ENCODE measurements around the gene ZNF554. TPM values are rescaled to one million over a fixed set of nuclear protein-coding genes. Genes with fewer than 3 reads are reported as not detected.
A peak's percentile ranks its signal among the peaks of the same experiment; 100 is the strongest.

Gene ZNF554
- total and polyA plus RNA-seq, 7 experiments from 2014 or later: 3.6 to 9.2 (median 5.8) TPM

GRCh38 chr19:2824129-2824528, 4.5 kb downstream of the ZNF554 start:
- H3K4me3 Mint-ChIP-seq: no peak overlapping the region
- Histone ChIP-seq H3K4me1 (ENCODE audit: control insufficient read depth in 2 of 2, insufficient read depth in 2 of 2, low read length in 2 of 2) (peaks cover 3 to 4% of the 10 kb centered on the region in 2 donors), H3K27me3 (ENCODE audit: control insufficient read depth in 2 of 2, insufficient read depth in 2 of 2, low read length in 2 of 2) (no peaks in the 10 kb centered on the region), H3K27ac (ENCODE audit: low read depth, low read length) (no peak overlapping the region), H3K36me3 (ENCODE audit: control insufficient read depth in 2 of 3, insufficient read depth in 3 of 3, low read length in 3 of 3) (peaks cover 0 to 28% (median 0%) of the 10 kb centered on the region in 3 experiments), H3K4me3 (ENCODE audit: low read length) (no peak overlapping the region), H3K9me3 (ENCODE audit: control insufficient read depth in 2 of 3, low read length in 3 of 3) (no peaks in the 10 kb centered on the region)
- no peaks in the 10 kb centered on the region for H3K27me3 Mint-ChIP-seq
- peaks cover 2 to 19% (median 5%) of the 10 kb centered on the region in 7 donors for H3K4me1 Mint-ChIP-seq
- no peak for ATAC-seq
- POLR2A ChIA-PET: no interaction called here
- DNase-seq: no peak
- no peak overlapping the region for H3K27ac Mint-ChIP-seq
- peaks cover 0 to 21% (median 6%) of the 10 kb centered on the region in 11 donors for H3K9me3 Mint-ChIP-seq
- H3K36me3 Mint-ChIP-seq: peaks cover 6 to 38% (median 27%) of the 10 kb centered on the region in 5 donors
- intact Hi-C loops (cut with micrococcal nuclease): no loop called here
- CTCF ChIA-PET: interaction anchor here (0.6 to 1.2 kb wide), 4 partner anchors 12 to 45 kb away, joined by 3 read pairs; no protein-coding TSS in a partner anchor

- Histone ChIP-seq H3K4me3 (ENCODE audit: low read length) (no peak overlapping the region), H3K9me3 (ENCODE audit: control insufficient read depth in 2 of 3, low read length in 3 of 3) (peaks cover 0 to 12% (median 0%) of the 10 kb centered on the region in 3 experiments), H3K27me3 (ENCODE audit: control insufficient read depth in 2 of 2, insufficient read depth in 2 of 2, low read length in 2 of 2) (no peaks in the 10 kb centered on the region), H3K36me3 (ENCODE audit: control insufficient read depth in 2 of 3, insufficient read depth in 3 of 3, low read length in 3 of 3) (peaks cover 0 to 28% (median 0%) of the 10 kb centered on the region in 3 experiments), H3K27ac (ENCODE audit: low read depth, low read length) (no peak overlapping the region), H3K4me1 (ENCODE audit: control insufficient read depth in 2 of 2, insufficient read depth in 2 of 2, low read length in 2 of 2) (no peaks in the 10 kb centered on the region)
- intact Hi-C loops (cut with micrococcal nuclease): no loop called here
- ChIA-PET CTCF (no interaction called here), POLR2A (interaction anchor here (0.6 kb wide), 1 partner anchor 9 kb away, joined by 3 read pairs; no protein-coding TSS in a partner anchor)
- H3K9me3 Mint-ChIP-seq: peaks cover 0 to 36% (median 11%) of the 10 kb centered on the region in 11 donors
- no peak overlapping the region for H3K4me3 Mint-ChIP-seq
- no peak for ATAC-seq
- H3K4me1 Mint-ChIP-seq: peaks cover 0 to 5% (median 0%) of the 10 kb centered on the region in 7 donors
- no peak overlapping the region for H3K27ac Mint-ChIP-seq
- peaks cover 6 to 44% (median 27%) of the 10 kb centered on the region in 5 donors for H3K36me3 Mint-ChIP-seq
- DNase-seq: no peak
- H3K27me3 Mint-ChIP-seq: no peaks in the 10 kb centered on the region
Measured at GRCh38 chr19:2827022-2827421, 7.4 kb downstream of the ZNF554 start.

GRCh38 chr19:2827840-2828489, 8.3 kb downstream of the ZNF554 start:
- H3K36me3 Mint-ChIP-seq: peaks cover 11 to 50% (median 36%) of the 10 kb centered on the region in 5 donors
- no peaks in the 10 kb centered on the region for H3K27me3 ChIP-seq (ENCODE audit: control insufficient read depth in 2 of 2, insufficient read depth in 2 of 2, low read length in 2 of 2)
- CTCF ChIA-PET: interaction anchor here (1.6 kb wide), 1 partner anchor 15 kb away, joined by 3 read pairs; no protein-coding TSS in a partner anchor

GRCh38 chr19:2834294-2834871, 14.7 kb downstream of the ZNF554 start:
- CTCF ChIA-PET: interaction anchor here (0.6 kb wide), 1 partner anchor 74 kb away, joined by 3 read pairs; no protein-coding TSS in a partner anchor
- H3K27ac ChIP-seq (ENCODE audit: low read depth, low read length): no peak overlapping the region
- H3K9me3 ChIP-seq (ENCODE audit: control insufficient read depth in 2 of 3, low read length in 3 of 3): peaks cover 6 to 67% (median 17%) of the 10 kb centered on the region in 3 experiments
- H3K4me1 ChIP-seq (ENCODE audit: control insufficient read depth in 2 of 2, insufficient read depth in 2 of 2, low read length in 2 of 2): no peaks in the 10 kb centered on the region
- intact Hi-C loops (cut with micrococcal nuclease): no loop called here
- Mint-ChIP-seq H3K4me3 (no peak overlapping the region), H3K4me1 (no peaks in the 10 kb centered on the region), H3K27me3 (no peaks in the 10 kb centered on the region), H3K27ac (peak overlapping the region in 1 of 9 donors; percentile 26), H3K36me3 (peaks cover 20 to 53% (median 42%) of the 10 kb centered on the region in 5 donors), H3K9me3 (peaks cover 3 to 87% (median 50%) of the 10 kb centered on the region in 11 donors)
- ATAC-seq (no peak), DNase-seq (no peak)
- no peaks in the 10 kb centered on the region for H3K27me3 ChIP-seq (ENCODE audit: control insufficient read depth in 2 of 2, insufficient read depth in 2 of 2, low read length in 2 of 2)
- POLR2A ChIA-PET: interaction anchor here (0.8 to 1.1 kb wide), 2 partner anchors 9 to 11 kb away, joined by 3 read pairs; no protein-coding TSS in a partner anchor
- H3K4me3 ChIP-seq (ENCODE audit: low read length): no peak overlapping the region
- peaks cover 0 to 28% (median 13%) of the 10 kb centered on the region in 3 experiments for H3K36me3 ChIP-seq (ENCODE audit: control insufficient read depth in 2 of 3, insufficient read depth in 3 of 3, low read length in 3 of 3)

More at GRCh38 chr19:2827840-2828489, 8.3 kb downstream of the ZNF554 start:
- Mint-ChIP-seq H3K4me3 (no peak overlapping the region), H3K27me3 (no peaks in the 10 kb centered on the region), H3K27ac (no peak overlapping the region), H3K9me3 (peaks cover 0 to 46% (median 20%) of the 10 kb centered on the region in 11 donors), H3K4me1 (peaks cover 0 to 5% (median 0%) of the 10 kb centered on the region in 7 donors)
- POLR2A ChIA-PET: no interaction called here
- Histone ChIP-seq H3K4me1 (ENCODE audit: control insufficient read depth in 2 of 2, insufficient read depth in 2 of 2, low read length in 2 of 2) (no peaks in the 10 kb centered on the region), H3K4me3 (ENCODE audit: low read length) (no peak overlapping the region), H3K27ac (ENCODE audit: low read depth, low read length) (no peak overlapping the region), H3K36me3 (ENCODE audit: control insufficient read depth in 2 of 3, insufficient read depth in 3 of 3, low read length in 3 of 3) (peaks cover 0 to 33% (median 6%) of the 10 kb centered on the region in 3 experiments), H3K9me3 (ENCODE audit: control insufficient read depth in 2 of 3, low read length in 3 of 3) (peaks cover 0 to 21% (median 0%) of the 10 kb centered on the region in 3 experiments)
- intact Hi-C loops (cut with micrococcal nuclease): no loop called here
- no peak for DNase-seq
- no peak for ATAC-seq

- peaks cover 1 to 8% of the 10 kb centered on the region in 2 donors for H3K4me1 ChIP-seq (ENCODE audit: control insufficient read depth in 2 of 2, insufficient read depth in 2 of 2, low read length in 2 of 2)
- ATAC-seq: no peak
- H3K27ac ChIP-seq (ENCODE audit: low read depth, low read length): no peak overlapping the region
- no peak overlapping the region for H3K4me3 ChIP-seq (ENCODE audit: low read length)
- ChIA-PET POLR2A (no interaction called here), CTCF (interaction anchor here (0.7 kb wide), 1 partner anchor 14 kb away, joined by 3 read pairs; no protein-coding TSS in a partner anchor)
- H3K36me3 ChIP-seq (ENCODE audit: control insufficient read depth in 2 of 3, insufficient read depth in 3 of 3, low read length in 3 of 3): peaks cover 0 to 24% (median 10%) of the 10 kb centered on the region in 3 experiments
- no peak overlapping the region for H3K4me3 Mint-ChIP-seq
- H3K9me3 ChIP-seq (ENCODE audit: control insufficient read depth in 2 of 3, low read length in 3 of 3): peaks cover 6 to 51% (median 17%) of the 10 kb centered on the region in 3 experiments
- no peaks in the 10 kb centered on the region for H3K27me3 ChIP-seq (ENCODE audit: control insufficient read depth in 2 of 2, insufficient read depth in 2 of 2, low read length in 2 of 2)
- no peak overlapping the region for H3K27ac Mint-ChIP-seq
- H3K4me1 Mint-ChIP-seq: peaks cover 4 to 11% (median 5%) of the 10 kb centered on the region in 7 donors
- H3K27me3 Mint-ChIP-seq: peaks cover 0 to 4% (median 0%) of the 10 kb centered on the region in 5 donors
- H3K9me3 Mint-ChIP-seq: peaks cover 3 to 66% (median 42%) of the 10 kb centered on the region in 11 donors
- peaks cover 20 to 42% (median 38%) of the 10 kb centered on the region in 5 donors for H3K36me3 Mint-ChIP-seq
- no peak for DNase-seq
- intact Hi-C loops (cut with micrococcal nuclease): no loop called here
Measured at GRCh38 chr19:2837430-2837829, 17.8 kb downstream of the ZNF554 start.
